AG08395 (cell line): Measurements from ENCODE around the gene NAP1L4.

ENCODE experiments used
- DNase-seq: peaks from one replicate; pipeline ENCODE4 v3.0.0; 2012; ENCODE audit warnings: mixed read lengths, low spot score

The NAP1L4 gene

DNA sequence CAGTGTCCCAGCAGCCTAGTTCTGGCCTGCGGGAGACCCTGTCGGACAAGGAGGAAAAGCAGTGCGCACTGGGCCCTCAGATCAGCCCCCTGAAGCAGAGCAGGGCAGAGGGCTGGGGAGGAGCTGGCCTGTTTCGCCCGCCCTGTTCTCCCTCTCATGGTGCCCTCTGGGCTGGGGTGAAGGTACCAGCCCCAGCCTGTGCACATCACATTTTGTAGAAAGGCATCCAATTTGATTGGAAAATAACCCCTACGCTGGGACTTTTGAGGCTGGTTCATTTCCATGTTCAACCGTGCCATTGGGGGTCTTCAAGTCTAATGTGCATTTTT, 832 bp upstream of the NAP1L4 start:
- no peak for DNase-seq

DNA sequence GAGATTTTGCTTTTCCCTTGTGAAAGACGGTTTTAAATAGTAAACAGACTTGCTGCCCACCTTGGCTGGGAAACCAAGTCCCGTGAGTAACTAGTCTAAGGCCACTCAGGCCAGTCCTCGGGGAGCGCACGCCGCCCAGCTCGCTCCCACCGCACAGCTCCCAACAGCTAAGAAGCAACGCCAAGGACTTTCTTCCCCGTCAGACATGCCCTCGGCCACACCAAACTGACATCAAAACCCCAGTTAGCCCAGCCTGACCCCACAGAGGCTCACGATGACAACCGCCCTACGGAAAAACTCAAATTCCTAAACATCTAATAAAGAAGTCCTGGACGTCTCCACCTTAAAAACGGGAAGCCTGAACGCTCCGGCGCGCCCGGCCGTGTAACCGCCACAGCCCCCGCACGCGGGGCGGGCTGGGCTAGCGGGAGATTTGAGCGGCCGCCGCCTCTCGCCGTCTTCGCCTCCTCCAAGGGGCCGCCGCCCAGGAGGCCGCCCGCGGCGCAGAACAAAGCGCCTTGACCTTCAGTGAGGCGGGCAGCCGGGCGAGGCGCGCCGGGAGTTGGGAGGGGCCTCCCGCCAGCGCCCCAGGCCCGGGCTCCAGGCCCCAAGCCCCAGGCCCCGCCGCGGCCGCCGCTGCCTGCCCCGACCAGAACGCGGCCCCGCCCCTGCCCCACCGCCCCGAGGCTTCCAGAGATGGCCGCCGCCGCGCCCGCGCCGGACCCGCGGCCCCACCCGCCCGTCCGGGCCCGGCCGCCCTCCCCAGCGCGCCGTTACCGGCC, 486 bp downstream of the NAP1L4 start:
- peak; percentile 49 for DNase-seq

DNA sequence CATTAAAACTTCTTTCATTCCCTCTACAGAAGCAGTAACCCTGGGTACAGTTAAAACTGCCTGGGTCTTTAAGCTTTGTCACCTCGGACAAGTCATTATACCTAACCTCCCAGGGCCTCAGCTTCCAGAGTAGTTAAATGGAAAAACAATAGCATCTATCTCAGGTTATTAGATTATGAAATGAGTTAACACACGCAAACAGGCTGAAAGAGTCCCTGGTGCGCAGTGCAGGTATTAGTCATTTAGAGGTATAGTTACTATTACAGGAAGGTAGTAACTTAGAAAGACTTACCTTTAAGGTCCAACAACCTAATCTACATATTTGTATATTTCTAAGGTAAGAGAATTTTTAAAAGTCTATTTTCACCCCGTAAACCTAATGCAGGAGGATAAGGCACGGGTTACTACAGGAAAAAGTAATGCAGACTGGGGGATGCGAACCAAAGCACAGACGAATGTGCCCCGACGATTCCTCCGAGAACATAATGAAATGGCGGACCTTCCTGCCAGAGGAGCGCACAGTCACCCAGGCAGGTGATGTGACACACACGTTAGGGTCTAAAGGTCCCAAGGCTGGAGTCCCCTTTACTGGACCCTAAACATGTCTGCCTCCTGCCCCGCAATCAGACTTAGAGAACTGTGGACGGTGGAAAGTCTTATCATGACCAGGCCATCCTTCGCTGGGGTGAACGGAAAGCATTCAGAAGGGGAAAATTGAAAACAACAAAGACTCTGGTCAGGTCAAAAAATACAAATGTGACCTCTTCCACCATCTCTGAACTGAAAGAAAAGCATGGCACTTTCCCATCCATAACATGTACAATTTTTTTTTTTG, 1.3 kb downstream of the NAP1L4 start:
- no peak for DNase-seq

DNA sequence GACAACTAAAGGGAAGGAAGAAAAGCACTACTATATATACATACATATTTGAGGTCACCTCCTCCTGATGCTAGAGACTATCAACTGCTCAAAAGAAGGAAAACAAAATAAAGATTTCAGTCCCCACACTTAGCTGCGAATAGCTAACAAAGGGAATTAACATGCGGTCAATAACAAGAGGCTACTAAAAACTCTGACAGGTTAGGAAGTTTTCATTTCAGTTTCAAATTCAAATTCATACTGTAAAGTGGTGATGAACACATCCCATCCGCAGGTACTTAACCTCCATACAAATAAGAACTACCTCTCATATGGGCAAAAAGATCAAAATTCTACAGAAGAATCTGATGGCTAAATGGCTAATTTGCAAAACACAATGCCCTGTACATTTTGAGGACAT, 2.6 kb downstream of the NAP1L4 start:
- DNase-seq: no peak

DNA sequence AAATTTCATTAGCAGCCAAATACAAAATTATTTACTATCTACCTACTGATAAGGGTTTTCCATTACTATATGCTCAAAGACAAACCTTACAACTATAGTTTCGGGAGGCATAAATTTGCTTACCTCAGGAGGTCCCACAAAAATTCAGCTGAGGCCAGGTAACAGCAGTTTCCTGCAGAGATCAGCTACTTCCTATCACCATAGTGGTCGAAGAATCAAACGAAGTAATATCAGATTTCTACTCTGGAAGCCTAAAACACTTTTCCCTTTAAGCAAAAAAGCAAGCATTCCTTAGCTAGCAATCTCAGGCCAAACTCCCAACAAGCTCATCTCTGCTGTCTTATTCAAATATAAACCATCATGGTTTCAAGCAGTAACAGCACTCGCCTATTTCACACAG, 3.1 kb downstream of the NAP1L4 start:
- DNase-seq: no peak

DNA sequence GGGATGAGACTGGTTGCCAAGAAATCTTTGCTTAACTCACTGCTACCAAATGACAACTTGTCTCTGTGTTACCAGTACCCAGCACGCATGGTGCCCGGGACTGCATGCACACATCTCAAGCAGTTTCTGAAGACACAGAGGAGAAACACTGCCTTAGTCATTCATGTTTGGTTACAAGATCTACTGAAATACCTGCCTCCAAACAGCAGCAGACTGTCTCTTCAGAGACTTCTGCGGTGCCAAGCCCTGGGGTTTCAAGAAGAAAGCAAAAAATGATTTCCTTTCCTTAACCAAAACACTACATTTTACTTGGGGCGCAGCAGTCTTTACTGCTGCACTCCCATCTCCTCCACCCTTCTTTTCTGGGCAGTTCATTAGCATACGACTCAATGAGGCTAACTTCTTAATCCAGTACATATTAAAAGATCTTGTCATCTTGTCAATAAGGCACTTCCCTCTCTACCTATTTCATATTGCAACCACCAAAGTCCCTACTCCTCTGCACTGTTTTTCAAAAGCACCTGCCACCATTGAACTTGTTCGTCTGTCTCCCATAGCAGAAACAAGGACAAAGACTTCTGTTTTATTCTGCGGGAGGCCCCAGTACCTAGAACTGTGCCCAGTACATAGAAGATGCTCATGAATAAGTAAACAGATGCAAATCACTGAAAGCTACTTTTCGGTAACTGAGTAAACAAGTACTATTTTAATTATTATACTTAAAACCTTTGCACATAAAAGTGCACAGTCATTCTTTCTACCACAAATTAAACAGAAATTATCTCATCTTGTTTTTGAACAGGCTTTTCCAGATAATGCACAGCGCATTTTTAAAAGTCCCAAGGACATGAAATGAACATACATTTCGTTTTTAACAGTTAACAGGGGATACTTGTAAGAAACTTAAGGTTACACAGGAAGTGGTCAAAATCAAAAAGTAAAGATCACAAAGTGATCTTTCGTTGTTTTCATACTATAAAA, 4.0 kb downstream of the NAP1L4 start:
- DNase-seq: no peak

DNA sequence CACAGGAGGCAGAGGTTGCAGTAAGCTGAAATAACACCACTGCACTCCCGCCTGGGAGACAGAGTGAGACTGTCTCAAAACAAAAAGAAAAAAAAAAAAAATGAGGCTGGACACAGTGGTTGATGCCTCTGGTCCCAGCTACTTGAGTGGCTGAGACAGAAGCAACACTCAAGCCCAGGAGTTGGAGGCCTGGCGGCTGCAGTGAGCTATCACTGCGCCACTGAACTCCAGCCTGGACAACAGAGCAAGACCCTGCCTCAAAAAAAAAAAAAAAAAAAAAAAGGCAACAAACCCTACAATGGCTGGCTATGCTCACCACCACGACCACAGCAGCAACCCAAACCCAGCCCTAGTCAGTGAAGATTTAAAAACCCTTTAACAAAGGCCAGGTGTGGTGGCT, 8.2 kb downstream of the NAP1L4 start:
- no peak for DNase-seq

DNA sequence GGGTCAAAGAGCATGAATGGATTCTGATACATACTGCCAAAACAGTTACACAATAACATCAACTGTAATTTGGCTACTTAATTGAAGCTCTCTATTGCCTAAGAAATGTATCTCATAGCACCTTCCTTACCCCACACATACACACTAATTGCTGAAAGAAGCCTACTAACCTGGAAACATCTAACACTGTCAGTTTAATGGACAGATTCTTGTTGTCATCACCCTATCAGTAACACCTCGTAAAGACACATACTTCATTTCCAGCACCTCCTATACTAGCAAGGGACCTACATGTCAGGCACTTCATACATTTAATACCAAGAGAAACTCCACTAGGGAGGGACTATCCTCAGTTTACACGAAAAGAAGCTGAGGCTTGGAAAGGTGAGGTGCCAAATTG, 9.9 kb downstream of the NAP1L4 start:
- no peak for DNase-seq

DNA sequence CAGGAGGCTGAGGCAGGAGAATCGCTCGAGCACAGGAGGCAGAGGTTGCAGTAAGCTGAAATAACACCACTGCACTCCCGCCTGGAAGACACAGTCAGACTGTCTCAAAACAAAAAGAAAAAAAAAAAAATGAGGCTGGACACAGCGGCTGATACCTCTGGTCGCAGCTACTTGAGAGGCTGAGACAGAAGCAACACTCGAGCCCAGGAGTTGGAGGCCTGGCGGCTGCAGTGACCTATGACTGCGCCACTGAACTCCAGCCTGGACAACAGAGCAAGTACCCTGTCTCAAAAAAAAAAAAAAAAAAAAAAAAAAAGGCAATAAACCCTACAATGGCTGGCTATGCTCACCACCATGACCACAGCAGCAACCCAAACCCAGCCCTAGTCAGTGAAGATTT, 11.0 kb downstream of the NAP1L4 start:
- no peak for DNase-seq

DNA sequence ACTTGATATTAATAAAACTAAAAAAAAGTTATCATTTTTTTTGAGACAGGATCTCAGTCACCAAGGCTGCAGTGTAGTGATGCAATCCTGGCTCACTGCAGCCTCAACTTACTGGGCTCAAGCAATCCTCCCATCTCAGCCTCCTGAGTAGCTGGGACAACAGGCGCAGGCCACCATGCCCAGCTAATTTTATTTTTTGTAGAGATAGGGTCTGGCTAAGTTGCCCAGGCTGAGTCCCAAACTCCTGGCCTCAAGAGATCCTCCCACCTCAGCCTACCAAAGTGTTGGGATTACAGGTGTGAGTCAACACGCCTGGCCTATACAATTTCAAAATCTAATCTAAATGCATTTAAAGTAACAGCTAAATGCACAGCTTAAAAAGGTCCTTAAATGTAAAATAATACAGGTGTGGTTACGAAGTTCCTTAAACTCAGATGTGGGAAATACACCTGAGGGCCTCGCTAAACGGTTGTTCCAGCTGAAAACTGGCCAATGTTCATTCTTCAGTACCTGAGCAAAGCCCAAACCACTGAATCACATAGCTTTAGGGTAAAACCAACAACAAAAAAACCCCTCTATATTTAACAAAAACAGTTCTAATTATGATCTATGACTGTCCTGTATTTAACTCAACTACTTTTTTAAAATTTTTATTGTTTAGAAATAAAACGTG, 11.8 kb downstream of the NAP1L4 start:
- no peak for DNase-seq

DNA sequence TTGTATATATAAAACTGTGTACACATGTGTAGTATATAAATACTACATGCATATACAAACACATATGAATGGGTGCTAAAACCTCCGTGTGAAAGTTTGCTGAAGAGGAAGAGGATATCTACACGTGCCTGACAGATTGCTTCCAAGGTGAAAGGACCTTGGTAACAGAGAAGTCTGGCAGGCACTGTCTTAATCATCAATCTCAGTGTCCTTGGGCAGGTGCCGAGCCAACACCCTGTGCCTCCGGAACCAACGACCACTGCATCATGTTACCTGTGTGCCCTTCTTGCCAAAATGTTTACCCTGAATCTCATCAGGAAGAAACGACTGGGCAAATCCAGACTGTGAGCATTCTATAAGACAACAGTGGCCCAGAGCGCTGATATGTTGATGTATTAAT, 15.0 kb downstream of the NAP1L4 start:
- no peak for DNase-seq

DNA sequence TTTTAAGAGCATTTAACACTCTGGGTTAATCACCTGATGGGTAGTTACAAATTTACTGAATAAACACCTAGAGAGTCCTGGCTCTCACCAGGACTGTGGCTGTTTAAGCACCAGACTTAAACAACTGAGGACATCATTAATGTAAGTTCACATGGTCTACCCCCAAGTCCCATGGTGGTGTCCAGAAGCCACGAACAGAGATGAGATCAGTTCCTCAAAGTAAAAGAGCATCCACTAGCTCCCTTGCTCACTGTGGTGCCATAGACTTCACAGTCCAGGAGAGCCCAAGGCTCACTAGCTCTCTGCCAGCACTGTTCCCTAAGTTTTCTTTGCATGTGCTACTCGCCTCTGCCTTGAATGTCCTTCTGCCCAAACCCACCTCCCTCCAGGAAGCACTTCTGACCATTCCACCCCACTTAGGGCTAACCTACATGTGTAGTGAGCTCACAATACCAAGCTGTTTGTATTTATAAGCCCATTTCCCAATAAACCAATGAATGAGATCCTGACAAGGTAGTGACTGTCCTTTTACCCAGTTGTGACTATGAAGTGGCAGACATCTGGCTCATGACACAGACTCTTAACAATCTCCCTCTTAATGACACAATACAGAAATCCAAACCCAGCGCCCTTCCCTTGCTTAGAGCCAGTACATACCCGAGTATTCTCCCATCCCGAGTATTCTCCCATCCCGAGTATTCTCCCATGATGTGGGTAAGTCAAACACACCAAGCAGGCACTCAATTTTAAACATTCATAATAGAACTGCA, 15.7 kb downstream of the NAP1L4 start:
- no peak for DNase-seq

DNA sequence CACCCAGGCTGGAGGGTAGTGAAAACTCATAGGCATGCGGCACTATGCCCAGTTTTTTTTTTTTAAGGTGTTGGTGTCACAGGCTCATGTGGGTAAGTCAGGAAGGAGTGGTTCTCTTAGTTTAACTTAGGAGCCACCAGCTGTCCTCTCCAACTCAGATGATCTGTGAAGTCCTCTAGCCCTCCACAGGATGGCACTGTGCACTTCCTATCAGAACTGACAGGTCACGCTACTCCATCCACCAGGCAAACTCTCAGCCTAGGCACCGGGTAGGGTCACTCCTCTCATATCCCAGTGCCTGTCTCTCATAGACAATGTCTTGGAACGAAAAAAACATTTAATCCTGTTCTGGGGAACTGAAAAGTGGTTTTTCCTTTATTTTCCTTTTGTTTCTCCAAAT, 16.5 kb downstream of the NAP1L4 start:
- peak; percentile 54 for DNase-seq

DNA sequence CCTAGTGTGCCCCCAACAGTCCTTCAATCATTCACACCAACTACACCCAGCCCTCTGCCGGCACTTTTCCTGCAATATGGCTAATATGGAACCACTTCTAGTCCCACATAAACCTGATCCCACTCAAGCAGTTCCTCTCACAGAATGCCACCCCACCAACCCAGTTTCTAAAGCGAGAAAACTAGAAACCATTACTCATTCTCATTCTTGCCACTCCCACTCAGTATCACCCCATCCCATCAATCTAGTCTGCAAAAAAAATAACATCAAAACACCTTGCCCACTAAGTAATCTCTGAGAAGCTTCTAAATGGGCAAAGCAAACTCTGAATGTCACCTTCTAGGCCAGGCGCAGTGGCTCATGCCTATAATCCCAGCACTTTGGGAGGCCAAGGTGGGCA, 17.9 kb downstream of the NAP1L4 start:
- DNase-seq: no peak

DNA sequence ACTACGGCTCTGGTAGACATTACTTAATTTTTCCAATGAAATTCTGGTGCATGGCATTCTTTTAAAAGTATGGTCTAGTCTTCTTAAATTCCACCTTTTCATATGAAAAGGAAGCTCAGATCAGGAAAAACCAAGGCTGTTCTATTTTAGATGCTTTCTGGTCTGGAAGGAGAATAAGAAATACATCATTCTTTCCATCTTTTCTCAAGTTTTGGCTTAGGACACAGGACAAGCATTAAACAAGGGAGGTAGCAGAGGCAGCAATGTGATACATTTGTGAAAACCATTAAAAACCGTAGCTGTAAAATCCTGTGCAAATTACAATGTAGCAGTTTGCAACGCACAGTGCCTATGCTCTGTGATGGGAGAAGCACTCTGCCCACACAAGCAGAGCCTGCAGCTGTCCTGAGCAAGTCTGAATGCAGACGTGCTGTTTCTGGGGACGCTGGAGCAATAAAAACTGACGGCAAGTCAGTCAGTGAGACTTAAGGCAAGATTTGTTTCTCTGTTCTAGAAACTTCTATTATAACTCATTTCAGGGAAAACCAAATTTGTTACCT, 23.7 kb downstream of the NAP1L4 start:
- DNase-seq: no peak

DNA sequence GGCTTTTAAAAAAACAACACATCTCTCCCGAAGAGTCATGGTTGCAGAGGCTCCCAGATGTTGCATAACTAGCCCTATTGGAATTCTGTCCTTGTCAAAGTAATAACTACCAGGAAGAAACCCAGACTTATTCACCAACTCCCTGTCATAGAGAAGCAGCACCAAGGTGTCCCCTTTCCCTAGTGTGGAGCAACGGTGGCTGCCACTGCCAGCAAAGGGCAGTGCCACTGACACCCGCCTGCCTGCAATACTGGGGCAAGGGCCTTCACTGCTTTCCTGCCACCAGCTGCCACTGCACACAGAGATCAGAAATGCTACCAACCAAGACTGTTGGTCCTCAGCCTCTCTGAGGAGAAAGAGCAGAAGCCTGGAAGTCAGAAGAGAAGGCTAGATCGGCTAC, 27.3 kb downstream of the NAP1L4 start:
- no peak for DNase-seq

DNA sequence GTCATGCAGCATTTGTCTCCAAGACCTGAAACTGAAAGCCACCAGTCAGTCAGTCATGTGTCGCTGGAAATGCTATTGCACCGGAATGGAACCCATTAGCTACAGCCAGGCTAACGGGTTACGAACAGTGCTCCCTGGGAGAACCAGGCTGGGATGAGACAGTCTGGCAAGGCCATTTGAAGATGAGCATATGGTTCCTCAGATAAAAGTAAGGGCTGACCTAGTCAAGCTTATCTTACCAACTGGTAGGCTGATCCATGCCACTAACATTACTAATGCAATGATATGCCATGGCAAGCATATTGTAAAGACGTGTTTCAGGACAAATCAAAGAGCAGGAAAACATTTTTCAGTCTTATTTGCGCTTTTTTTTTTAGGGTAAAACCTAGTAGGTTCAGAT, 28.4 kb downstream of the NAP1L4 start:
- no peak for DNase-seq

DNA sequence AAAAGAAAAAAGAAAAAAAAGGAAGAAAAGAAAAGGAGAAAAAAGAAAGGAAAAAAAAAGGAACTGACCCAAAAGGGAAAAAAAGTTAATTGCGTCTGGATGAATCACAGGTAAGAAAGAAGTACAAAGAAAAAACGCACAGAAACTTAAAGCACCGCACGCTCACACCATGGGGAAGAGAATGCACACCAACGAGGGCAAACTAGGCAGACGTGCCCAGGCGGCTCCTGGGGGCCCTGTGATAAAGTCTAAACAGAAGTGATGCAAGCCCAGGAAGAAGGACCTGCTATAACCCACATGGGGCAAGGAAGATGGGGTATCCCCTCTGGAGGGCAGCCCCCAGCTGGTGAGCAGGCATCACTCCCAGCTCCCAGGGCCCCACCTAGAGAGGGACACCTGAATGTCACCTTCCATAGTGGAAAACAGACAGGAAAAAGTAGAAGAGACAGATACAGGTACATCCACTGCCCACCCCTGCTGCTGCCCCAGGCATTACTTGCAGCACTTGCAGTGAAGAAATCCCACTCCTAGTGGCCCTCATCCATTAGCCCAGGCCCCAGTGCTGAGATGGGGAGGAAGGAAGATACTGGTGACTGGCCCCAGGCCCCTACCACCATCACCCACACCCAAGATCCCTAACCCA, 28.9 kb downstream of the NAP1L4 start:
- DNase-seq: no peak

DNA sequence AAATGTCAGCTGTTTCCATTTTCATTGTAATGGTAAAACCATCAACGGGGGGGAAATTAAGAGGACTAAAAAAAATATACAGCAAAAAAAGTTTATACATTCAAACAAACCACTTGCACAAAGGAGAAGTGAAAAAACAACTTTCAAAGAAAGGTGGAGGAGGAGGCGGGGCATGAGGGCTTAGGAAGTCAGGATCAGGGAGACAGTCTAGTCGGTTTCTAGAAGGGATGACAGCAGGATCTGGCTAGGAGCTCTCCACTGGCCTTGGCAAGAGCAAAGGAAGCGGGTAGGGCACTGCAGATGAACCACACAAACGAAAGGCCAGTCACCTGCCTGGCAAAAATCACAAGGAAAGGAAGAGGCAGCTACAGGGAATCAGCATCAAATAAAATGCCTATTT, 31.0 kb downstream of the NAP1L4 start:
- no peak for DNase-seq

DNA sequence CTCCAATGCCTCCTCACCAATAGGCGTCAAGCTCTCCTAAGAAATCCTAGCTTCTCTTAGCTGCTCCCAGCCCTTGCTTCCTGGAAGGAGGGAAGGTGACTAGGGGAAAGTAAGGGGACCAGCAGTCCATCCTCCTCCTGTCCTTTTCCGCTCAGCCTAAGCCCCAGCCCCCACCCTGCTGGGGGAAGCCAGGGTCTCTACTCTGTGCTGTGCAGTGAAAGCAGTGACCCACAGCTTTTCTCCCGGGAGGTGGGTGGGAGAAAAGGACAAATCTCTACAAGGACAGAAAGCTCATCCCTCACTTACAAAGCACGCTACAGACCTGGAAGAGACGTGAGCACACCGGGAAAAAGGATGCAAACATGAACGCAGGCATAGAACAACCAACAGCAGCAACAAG, 32.0 kb downstream of the NAP1L4 start:
- no peak for DNase-seq
